ENCODE data around the gene CCDC183. TPM values are rescaled to one million over a fixed set of nuclear protein-coding genes. Genes with fewer than 3 reads are reported as not detected.

The CCDC183 gene
- total RNA-seq, 1 experiment from 2014 or later, result 1.1 TPM

- no peak within 1 kb of the TSS for H2BK12ac ChIP-seq (ENCODE audit: insufficient read length, low read depth, low read length)
- Mint-ChIP-seq H3K9me3 (peaks cover 11 to 12% of the 10 kb centered on the region in 2 experiments), H3K27ac (peak within 1 kb of the TSS in 1 of 3 experiments; percentile 55; a peak in 1 of 7 replicates), H3K4me1 (peaks cover 3% of the 10 kb centered on the region in 2 experiments; a peak in 1 of 4 replicates), H3K4me3 (no peak within 1 kb of the TSS), H3K36me3 (ENCODE audit: insufficient read depth in 1 of 3, low read depth in 3 of 3) (peaks cover 0 to 6% (median 0%) of the 10 kb centered on the region in 3 experiments; a peak in 2 of 7 replicates), H3K27me3 (ENCODE audit: low read depth) (peaks cover 19% of the 10 kb centered on the region)
- H4K20me1 ChIP-seq (ENCODE audit: control insufficient read depth, insufficient read depth, insufficient read length), result no peaks in the 10 kb centered on the region
- H3K9me3 ChIP-seq (ENCODE audit: control insufficient read depth, low read depth, low read length), result no peaks in the 10 kb centered on the region
- peaks cover 3% of the 10 kb centered on the region for H3K23me2 ChIP-seq (ENCODE audit: insufficient read length, low read depth, low read length, poor library complexity, severe bottlenecking)
- H3K27ac ChIP-seq (ENCODE audit: insufficient read length, low read depth, low read length), result no peak within 1 kb of the TSS
- no peak within 1 kb of the TSS for H2BK120ac ChIP-seq (ENCODE audit: low read depth, low read length, poor library complexity, severe bottlenecking)
- H2AFZ ChIP-seq (ENCODE audit: low read length), result no peak within 1 kb of the TSS
- H4K8ac ChIP-seq (replicated peaks; ENCODE audit: insufficient read length, low read depth, low read length), result no peak within 1 kb of the TSS
- DNase-seq, result no peak
- no peaks in the 10 kb centered on the region for H3K27me3 ChIP-seq (ENCODE audit: insufficient read depth, low read length)
- no peak within 1 kb of the TSS for H3K23ac ChIP-seq (ENCODE audit: insufficient read length, low read depth, low read length)
- no peak within 1 kb of the TSS; the same call in 1 of the 2 replicates for H3K14ac ChIP-seq (ENCODE audit: insufficient read depth, low read length)
- H3K79me1 ChIP-seq (ENCODE audit: insufficient read depth, low read depth, low read length, poor library complexity, severe bottlenecking), result no peaks in the 10 kb centered on the region
- no peak within 1 kb of the TSS for H4K91ac ChIP-seq (ENCODE audit: insufficient read length, low read depth, low read length)
- H2BK15ac ChIP-seq (ENCODE audit: low read depth, low read length), result no peak within 1 kb of the TSS
- H3K4ac ChIP-seq (ENCODE audit: low read depth, low read length), result no peak within 1 kb of the TSS
- no peak within 1 kb of the TSS for H3K56ac ChIP-seq (ENCODE audit: insufficient read length, low read depth, low read length)
- H2BK20ac ChIP-seq (ENCODE audit: low read depth, low read length, poor library complexity, severe bottlenecking), result no peak within 1 kb of the TSS
- H3T11ph ChIP-seq (ENCODE audit: low read length), result no peak within 1 kb of the TSS
- no CpG with 5 or more reads among the region's 8 CpGs for WGBS (ENCODE audit: extremely low coverage, insufficient read length, low lambda C conversion rate)
- H3K4me1 ChIP-seq (ENCODE audit: insufficient read depth, low read length), result no peaks in the 10 kb centered on the region
- H2AK5ac ChIP-seq (ENCODE audit: insufficient read length, low read length), result no peak within 1 kb of the TSS
- H2BK5ac ChIP-seq (ENCODE audit: insufficient read length, low read length), result no peak within 1 kb of the TSS
- no peak within 1 kb of the TSS for H3K9ac ChIP-seq (ENCODE audit: extremely low read depth, insufficient read length, low read length)
- TF ChIP-seq CTCF (conservative IDR thresholded peaks at IDR 0.05), result no peak
- H3K79me2 ChIP-seq (ENCODE audit: insufficient read depth, low read length), result no peaks in the 10 kb centered on the region
- no peak within 1 kb of the TSS for H3K18ac ChIP-seq (ENCODE audit: insufficient read length, low read depth, low read length)
- H4K5ac ChIP-seq (ENCODE audit: insufficient read length, low read depth, low read length), result no peak within 1 kb of the TSS
- H3K4me2 ChIP-seq (ENCODE audit: insufficient read depth, insufficient read length, low read length), result no peak within 1 kb of the TSS
These were observed 47.9 kb upstream of the CCDC183 start, which contains the start of gene LCN6 for GRCh38 chr9:136748201-136748600. TSS of gene LCN6 (minus strand) at chr9:136748525. CDS start at chr9:136748483, 42 bp downstream.
